Ishikawa (cell line): Measurements from ENCODE around the gene NHLRC4.

ENCODE experiments used
- EP300 ChIP-seq: IDR thresholded peaks from 2 replicates; pipeline ENCODE4 v1.6.1; 2012; ENCODE audit warnings: borderline replicate concordance
- FOXM1 ChIP-seq: IDR thresholded peaks from 2 replicates; pipeline ENCODE4 v1.6.1; 2012; ENCODE audit warnings: low read depth, borderline replicate concordance
- MAX ChIP-seq: IDR thresholded peaks from 2 replicates; pipeline ENCODE4 v1.6.1; 2012
- RAD21 ChIP-seq: IDR thresholded peaks from 2 replicates; pipeline ENCODE4 v1.6.1; 2012; ENCODE audit warnings: low read depth
- TAF1 ChIP-seq: IDR thresholded peaks from 2 replicates; pipeline ENCODE4 v1.6.1; 2012; ENCODE audit warnings: low read depth, mild to moderate bottlenecking
- TCF12 ChIP-seq: IDR thresholded peaks from 2 replicates; pipeline ENCODE4 v1.6.1; 2012; ENCODE audit warnings: low read depth
- TEAD4 ChIP-seq: IDR thresholded peaks from 2 replicates; pipeline ENCODE4 v1.6.1; 2012
- YY1 ChIP-seq: IDR thresholded peaks from 2 replicates; pipeline ENCODE4 v1.6.1; 2012; ENCODE audit warnings: low read depth
- ZBTB7A ChIP-seq: IDR thresholded peaks from 2 replicates; pipeline ENCODE4 v1.6.1; 2012; ENCODE audit warnings: low read depth
- TF ChIP-seq, protein P1 (sequence below): IDR thresholded peaks from 2 replicates; pipeline ENCODE4 v1.6.1; 2012; ENCODE audit warnings: low read depth, mild to moderate bottlenecking

DNA sequence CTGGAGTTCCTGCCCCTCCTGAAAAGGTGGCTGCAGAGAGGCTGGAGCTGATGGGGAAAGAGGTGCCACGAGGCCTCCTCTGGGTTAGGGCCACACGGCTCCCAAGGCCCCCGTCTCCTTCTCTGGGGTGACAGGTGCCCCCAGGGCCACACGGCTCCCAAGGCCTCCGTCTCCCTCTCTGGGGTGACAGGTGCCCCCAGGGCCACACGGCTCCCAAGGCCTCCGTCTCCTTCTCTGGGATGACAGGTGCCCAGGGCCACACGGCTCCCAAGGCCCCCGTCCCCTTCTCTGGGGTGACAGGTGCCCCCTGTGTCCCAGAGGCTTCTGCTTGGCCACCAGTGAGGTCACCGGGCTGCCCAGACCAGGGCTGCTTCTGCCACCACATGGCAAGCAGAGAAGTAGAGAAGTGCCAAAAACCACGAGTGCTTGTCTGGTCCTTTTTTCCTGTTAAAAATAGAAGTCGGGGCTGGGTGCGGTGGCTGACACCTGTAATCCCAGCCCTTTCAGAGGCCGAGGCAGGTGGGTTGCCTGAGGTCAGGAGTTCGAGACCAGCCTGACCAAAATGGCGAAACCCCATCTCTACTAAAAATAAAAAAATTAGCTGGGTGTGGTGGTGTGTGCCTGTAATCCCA lies 35.2 kb upstream of the NHLRC4 start:
- no peak for TF ChIP-seq TEAD4
- no peak for TF ChIP-seq YY1
- TF ChIP-seq ZBTB7A, result no peak
- no peak for TF ChIP-seq TCF12
- TF ChIP-seq FOXM1, result no peak
- TF ChIP-seq RAD21, result no peak
- TF ChIP-seq, protein P1, sequence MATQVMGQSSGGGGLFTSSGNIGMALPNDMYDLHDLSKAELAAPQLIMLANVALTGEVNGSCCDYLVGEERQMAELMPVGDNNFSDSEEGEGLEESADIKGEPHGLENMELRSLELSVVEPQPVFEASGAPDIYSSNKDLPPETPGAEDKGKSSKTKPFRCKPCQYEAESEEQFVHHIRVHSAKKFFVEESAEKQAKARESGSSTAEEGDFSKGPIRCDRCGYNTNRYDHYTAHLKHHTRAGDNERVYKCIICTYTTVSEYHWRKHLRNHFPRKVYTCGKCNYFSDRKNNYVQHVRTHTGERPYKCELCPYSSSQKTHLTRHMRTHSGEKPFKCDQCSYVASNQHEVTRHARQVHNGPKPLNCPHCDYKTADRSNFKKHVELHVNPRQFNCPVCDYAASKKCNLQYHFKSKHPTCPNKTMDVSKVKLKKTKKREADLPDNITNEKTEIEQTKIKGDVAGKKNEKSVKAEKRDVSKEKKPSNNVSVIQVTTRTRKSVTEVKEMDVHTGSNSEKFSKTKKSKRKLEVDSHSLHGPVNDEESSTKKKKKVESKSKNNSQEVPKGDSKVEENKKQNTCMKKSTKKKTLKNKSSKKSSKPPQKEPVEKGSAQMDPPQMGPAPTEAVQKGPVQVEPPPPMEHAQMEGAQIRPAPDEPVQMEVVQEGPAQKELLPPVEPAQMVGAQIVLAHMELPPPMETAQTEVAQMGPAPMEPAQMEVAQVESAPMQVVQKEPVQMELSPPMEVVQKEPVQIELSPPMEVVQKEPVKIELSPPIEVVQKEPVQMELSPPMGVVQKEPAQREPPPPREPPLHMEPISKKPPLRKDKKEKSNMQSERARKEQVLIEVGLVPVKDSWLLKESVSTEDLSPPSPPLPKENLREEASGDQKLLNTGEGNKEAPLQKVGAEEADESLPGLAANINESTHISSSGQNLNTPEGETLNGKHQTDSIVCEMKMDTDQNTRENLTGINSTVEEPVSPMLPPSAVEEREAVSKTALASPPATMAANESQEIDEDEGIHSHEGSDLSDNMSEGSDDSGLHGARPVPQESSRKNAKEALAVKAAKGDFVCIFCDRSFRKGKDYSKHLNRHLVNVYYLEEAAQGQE, result no peak
- no peak for TF ChIP-seq MAX
- TF ChIP-seq TAF1, result no peak
- no peak for TF ChIP-seq EP300
